ENCODE measurements around the gene CTRB2. TPM values are rescaled to one million over a fixed set of nuclear protein-coding genes. Genes with fewer than 3 reads are reported as not detected.

Gene CTRB2
- not detected in 2 replicates for total RNA-seq (ENCODE audit: low replicate concordance)

DNA sequence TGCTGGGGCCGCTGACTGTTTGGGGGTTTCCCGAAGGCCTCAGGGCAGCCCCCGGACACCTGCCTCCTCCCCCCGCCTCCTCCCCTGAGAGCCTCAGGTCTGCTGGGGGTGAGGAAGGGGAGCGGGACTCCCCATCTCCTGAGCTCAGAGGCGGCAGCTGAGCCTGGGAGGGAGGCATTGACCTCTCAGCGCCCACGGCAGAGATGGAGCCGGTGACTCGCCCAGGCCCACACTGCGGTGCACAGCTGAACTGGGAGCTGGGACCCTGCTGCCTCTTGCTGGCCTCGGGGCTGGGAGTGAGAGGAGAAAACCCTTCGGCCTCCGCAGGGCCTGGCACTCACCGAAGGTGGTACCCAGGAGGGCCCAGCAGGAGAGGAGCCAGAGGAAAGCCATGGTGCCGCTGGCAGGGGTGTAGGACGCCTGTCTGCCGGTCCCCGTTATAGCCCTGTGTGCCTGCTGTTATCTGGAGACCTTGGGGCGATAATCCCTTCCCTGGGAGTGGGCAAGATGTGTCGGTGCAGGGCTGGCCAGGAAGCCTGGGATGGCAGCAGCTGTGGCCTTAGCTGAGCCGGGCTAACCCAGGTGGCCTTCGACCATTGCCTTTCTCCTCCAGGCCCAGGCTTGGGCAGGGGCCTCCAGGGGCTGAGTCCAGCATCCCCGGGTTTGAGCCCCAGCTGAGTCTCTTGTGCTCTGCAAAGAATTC is at the start of gene CTRB2:
CTRB2 (minus strand) TSS at position 413 of the 703 bp plus-strand sequence; CDS start at position 393, 20 bp downstream.
- Histone ChIP-seq H3K79me2 (ENCODE audit: low read depth) (no peaks in the 10 kb centered on the region), H3K36me3 (no peaks in the 10 kb centered on the region), H3K9me3 (ENCODE audit: low read depth) (no peaks in the 10 kb centered on the region), H3K9ac (no peak within 1 kb of the TSS), H2AFZ (replicated peaks) (no peak within 1 kb of the TSS), H3K27me3 (no peaks in the 10 kb centered on the region), H3K4me3 (no peak within 1 kb of the TSS), H3K4me1 (no peaks in the 10 kb centered on the region), H3F3A (ENCODE audit: low read depth) (no peaks in the 10 kb centered on the region), H3K4me2 (no peak within 1 kb of the TSS), H3K27ac (no peak within 1 kb of the TSS), H4K20me1 (ENCODE audit: low read depth) (no peaks in the 10 kb centered on the region)
- H3K36me3 Mint-ChIP-seq, result no peaks in the 10 kb centered on the region
- peaks cover 6% of the 10 kb centered on the region for H3K27me3 Mint-ChIP-seq (ENCODE audit: insufficient read depth, low read depth)
- no peak for DNase-seq (ENCODE audit: low spot score)
- H3K4me3 Mint-ChIP-seq, result no peak within 1 kb of the TSS
- H3K9me3 Mint-ChIP-seq, result no peaks in the 10 kb centered on the region
- peaks cover 7% of the 10 kb centered on the region for H3K4me1 Mint-ChIP-seq
- no peak within 1 kb of the TSS for H3K27ac Mint-ChIP-seq
- TF ChIP-seq, protein P1, sequence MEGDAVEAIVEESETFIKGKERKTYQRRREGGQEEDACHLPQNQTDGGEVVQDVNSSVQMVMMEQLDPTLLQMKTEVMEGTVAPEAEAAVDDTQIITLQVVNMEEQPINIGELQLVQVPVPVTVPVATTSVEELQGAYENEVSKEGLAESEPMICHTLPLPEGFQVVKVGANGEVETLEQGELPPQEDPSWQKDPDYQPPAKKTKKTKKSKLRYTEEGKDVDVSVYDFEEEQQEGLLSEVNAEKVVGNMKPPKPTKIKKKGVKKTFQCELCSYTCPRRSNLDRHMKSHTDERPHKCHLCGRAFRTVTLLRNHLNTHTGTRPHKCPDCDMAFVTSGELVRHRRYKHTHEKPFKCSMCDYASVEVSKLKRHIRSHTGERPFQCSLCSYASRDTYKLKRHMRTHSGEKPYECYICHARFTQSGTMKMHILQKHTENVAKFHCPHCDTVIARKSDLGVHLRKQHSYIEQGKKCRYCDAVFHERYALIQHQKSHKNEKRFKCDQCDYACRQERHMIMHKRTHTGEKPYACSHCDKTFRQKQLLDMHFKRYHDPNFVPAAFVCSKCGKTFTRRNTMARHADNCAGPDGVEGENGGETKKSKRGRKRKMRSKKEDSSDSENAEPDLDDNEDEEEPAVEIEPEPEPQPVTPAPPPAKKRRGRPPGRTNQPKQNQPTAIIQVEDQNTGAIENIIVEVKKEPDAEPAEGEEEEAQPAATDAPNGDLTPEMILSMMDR (IDR thresholded peaks at IDR 0.05), result no peak
- TF ChIP-seq EZH2 (IDR thresholded peaks at IDR 0.05) (no peak), EZH2phosphoT487 (IDR thresholded peaks at IDR 0.05) (no peak)

DNA sequence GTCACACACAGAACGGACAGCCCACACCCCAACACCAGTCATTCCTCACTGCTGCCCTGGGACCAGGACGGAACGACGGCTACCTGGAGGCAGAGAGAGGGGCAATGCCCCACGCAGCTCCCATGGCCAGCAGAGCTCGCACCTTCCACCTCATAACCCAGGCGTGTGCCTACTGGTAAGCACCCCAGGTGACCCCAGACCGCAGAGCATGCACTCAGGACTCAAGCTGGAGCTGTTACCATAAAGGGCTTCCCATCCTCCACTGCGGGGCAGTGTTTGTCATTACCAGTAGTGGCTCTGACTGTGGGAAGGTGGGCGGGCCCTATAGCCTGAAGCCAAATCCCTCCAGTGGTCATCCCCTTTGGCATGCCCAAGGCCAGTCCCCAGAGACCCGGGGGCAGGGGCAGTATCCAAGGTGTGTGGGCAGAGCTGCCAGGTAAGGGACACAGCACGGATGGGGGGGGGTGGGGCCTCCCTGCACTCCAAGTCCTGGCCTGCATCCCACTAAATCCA is 49.2 kb upstream of the CTRB2 start:
- H3K36me3 ChIP-seq, result no peaks in the 10 kb centered on the region
- Mint-ChIP-seq H3K27ac (peak overlapping the region; percentile 37), H3K36me3 (peaks cover 4% of the 10 kb centered on the region), H3K27me3 (ENCODE audit: insufficient read depth, low read depth) (peaks cover 6% of the 10 kb centered on the region), H3K4me3 (no peak overlapping the region), H3K9me3 (no peaks in the 10 kb centered on the region), H3K4me1 (peaks cover 75% of the 10 kb centered on the region)
- H4K20me1 ChIP-seq (ENCODE audit: low read depth), result peaks cover 92% of the 10 kb centered on the region
- H3K9ac ChIP-seq, result no peak overlapping the region
- peaks cover 67% of the 10 kb centered on the region for H3K79me2 ChIP-seq (ENCODE audit: low read depth)
- DNase-seq (ENCODE audit: low spot score), result no peak
- H2AFZ ChIP-seq (replicated peaks), result no peak overlapping the region
- H3K27me3 ChIP-seq, result no peaks in the 10 kb centered on the region
- H3K4me1 ChIP-seq, result peaks cover 38% of the 10 kb centered on the region
- no peak overlapping the region for H3K4me3 ChIP-seq
- no peaks in the 10 kb centered on the region for H3K9me3 ChIP-seq (ENCODE audit: low read depth)
- TF ChIP-seq EZH2 (IDR thresholded peaks at IDR 0.05) (no peak), EZH2phosphoT487 (IDR thresholded peaks at IDR 0.05) (no peak)
- TF ChIP-seq, protein P1 (IDR thresholded peaks at IDR 0.05), result no peak
- no peak overlapping the region for H3K27ac ChIP-seq
- peaks cover 28% of the 10 kb centered on the region for H3F3A ChIP-seq (ENCODE audit: low read depth)
- peak overlapping the region; percentile 57 for H3K4me2 ChIP-seq

DNA sequence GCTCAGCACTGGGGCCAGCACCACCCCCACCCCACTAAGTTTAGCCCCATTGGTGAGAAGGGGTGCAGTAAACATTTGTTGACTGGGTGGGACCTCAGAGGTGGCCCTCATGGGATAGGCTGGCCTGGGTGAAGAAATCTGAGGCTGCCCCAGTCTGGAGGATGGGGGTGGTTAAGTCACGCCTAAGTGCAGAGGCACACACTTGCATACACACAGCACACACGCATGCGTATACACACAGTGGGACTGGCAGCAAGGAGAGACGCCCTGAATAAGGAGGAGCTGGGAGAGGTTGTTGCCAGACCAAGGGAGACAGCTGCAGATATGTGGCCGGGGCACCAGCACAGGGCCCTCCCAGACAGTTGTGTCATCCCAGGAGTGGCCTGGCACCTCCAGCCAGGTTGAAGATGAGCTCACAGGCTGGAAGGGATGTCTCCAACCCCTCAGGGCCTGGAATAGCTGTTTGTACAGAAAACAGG is 47.4 kb upstream of the CTRB2 start:
- H3K4me1 ChIP-seq, result peaks cover 43% of the 10 kb centered on the region
- no peak overlapping the region for H3K4me2 ChIP-seq
- peaks cover 93% of the 10 kb centered on the region for H4K20me1 ChIP-seq (ENCODE audit: low read depth)
- peaks cover 4% of the 10 kb centered on the region for H3K36me3 Mint-ChIP-seq
- H3K36me3 ChIP-seq, result no peaks in the 10 kb centered on the region
- H3K9ac ChIP-seq, result no peak overlapping the region
- no peaks in the 10 kb centered on the region for H3K9me3 Mint-ChIP-seq
- H3K27me3 Mint-ChIP-seq (ENCODE audit: insufficient read depth, low read depth), result peaks cover 9% of the 10 kb centered on the region
- no peaks in the 10 kb centered on the region for H3K9me3 ChIP-seq (ENCODE audit: low read depth)
- no peak overlapping the region for H3K4me3 ChIP-seq
- H2AFZ ChIP-seq (replicated peaks), result no peak overlapping the region
- H3K4me1 Mint-ChIP-seq, result peaks cover 78% of the 10 kb centered on the region
- H3K27me3 ChIP-seq, result peaks cover 11% of the 10 kb centered on the region
- H3K27ac ChIP-seq, result no peak overlapping the region
- peaks cover 24% of the 10 kb centered on the region for H3F3A ChIP-seq (ENCODE audit: low read depth)
- TF ChIP-seq, protein P1 (IDR thresholded peaks at IDR 0.05), result no peak
- TF ChIP-seq EZH2phosphoT487 (IDR thresholded peaks at IDR 0.05) (no peak), EZH2 (IDR thresholded peaks at IDR 0.05) (no peak)
- DNase-seq (ENCODE audit: low spot score), result no peak
- no peak overlapping the region for H3K4me3 Mint-ChIP-seq
- H3K79me2 ChIP-seq (ENCODE audit: low read depth), result peaks cover 72% of the 10 kb centered on the region
- no peak overlapping the region for H3K27ac Mint-ChIP-seq

Measured in neural progenitor cell (in vitro differentiated cells).